ENCODE data around the gene PSMG3.

DNA sequence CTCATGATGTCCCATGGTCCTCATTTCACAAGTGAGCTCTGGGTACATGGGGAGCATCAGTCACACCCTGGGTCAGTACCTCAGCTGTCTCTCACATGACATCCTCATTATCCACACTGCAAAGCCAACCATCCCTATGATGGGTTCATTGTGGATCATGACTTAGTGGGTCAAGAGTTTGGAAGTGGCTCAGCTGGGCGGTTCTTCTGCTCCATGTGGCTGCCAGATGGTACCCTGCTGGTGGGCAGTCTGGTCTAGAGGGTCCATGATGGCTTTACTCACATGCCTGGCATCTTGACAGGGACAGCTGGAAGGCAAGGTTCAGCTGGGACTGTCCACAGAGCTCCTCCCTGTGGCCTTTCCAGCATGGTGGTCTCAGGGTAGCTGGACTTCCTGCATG lies 19.1 kb upstream of the PSMG3 start:
- TF ChIP-seq, protein P1, sequence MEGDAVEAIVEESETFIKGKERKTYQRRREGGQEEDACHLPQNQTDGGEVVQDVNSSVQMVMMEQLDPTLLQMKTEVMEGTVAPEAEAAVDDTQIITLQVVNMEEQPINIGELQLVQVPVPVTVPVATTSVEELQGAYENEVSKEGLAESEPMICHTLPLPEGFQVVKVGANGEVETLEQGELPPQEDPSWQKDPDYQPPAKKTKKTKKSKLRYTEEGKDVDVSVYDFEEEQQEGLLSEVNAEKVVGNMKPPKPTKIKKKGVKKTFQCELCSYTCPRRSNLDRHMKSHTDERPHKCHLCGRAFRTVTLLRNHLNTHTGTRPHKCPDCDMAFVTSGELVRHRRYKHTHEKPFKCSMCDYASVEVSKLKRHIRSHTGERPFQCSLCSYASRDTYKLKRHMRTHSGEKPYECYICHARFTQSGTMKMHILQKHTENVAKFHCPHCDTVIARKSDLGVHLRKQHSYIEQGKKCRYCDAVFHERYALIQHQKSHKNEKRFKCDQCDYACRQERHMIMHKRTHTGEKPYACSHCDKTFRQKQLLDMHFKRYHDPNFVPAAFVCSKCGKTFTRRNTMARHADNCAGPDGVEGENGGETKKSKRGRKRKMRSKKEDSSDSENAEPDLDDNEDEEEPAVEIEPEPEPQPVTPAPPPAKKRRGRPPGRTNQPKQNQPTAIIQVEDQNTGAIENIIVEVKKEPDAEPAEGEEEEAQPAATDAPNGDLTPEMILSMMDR (IDR thresholded peaks at IDR 0.05; ENCODE audit: insufficient read depth, low read length, poor library complexity, severe bottlenecking), result no peak
- no peak for TF ChIP-seq EZH2phosphoT487 (conservative IDR thresholded peaks at IDR 0.05; ENCODE audit: low read length)
